GM13976 (cell line): ENCODE data around the gene ILK.

Experiments
- DNase-seq: peaks from one replicate; pipeline ENCODE4 v3.0.0; 2012; ENCODE audit warnings: low spot score
- CTCF ChIP-seq: IDR thresholded peaks from 2 replicates; pipeline ENCODE4 v1.5.1; 2012; ENCODE audit warnings: borderline replicate concordance, mild to moderate bottlenecking; ENCODE audit not compliant: insufficient read depth; ENCODE audit errors: extremely low read depth, missing control alignments, control extremely low read depth
- in situ Hi-C: fragments of 300-500 bp; cut with MboI; formaldehyde crosslinking; loops from one replicate; pipeline ENCODE4 v1.12.0; 2022; ENCODE audit warnings: low sequenced_read_pairs, mixed read lengths, inconsistent platforms; ENCODE audit not compliant: unreplicated experiment

Gene ILK

GRCh38 chr11:6630632-6631291 lies 27.2 kb downstream of the ILK start:
- in situ Hi-C loops, result no loop called here
- TF ChIP-seq CTCF, result no peak
- no peak for DNase-seq

GRCh38 chr11:6631361-6631890 lies 27.9 kb downstream of the ILK start:
- DNase-seq, result no peak
- in situ Hi-C loops, result no loop called here
- no peak for TF ChIP-seq CTCF

- TF ChIP-seq CTCF, result no peak
- DNase-seq, result no peak
- in situ Hi-C loops, result no loop called here
Measured at GRCh38 chr11:6632116-6633073, 28.8 kb downstream of the ILK start.

GRCh38 chr11:6633422-6634408 lies 30.1 kb downstream of the ILK start:
- no peak for TF ChIP-seq CTCF
- in situ Hi-C loops, result no loop called here

GRCh38 chr11:6634534-6634933 lies 31.0 kb downstream of the ILK start:
- no peak for DNase-seq
- no peak for TF ChIP-seq CTCF
- in situ Hi-C loops, result no loop called here

More at GRCh38 chr11:6633422-6634408, 30.1 kb downstream of the ILK start:
- DNase-seq, result no peak
